ENCODE results near the gene KLK12. TPM values are rescaled to one million over a fixed set of nuclear protein-coding genes. Genes with fewer than 3 reads are reported as not detected.

The KLK12 gene, protein sequence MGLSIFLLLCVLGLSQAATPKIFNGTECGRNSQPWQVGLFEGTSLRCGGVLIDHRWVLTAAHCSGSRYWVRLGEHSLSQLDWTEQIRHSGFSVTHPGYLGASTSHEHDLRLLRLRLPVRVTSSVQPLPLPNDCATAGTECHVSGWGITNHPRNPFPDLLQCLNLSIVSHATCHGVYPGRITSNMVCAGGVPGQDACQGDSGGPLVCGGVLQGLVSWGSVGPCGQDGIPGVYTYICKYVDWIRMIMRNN
- total RNA-seq (2022; extraction: Qiagen RNA extraction): not detected in 5 replicates

DNA sequence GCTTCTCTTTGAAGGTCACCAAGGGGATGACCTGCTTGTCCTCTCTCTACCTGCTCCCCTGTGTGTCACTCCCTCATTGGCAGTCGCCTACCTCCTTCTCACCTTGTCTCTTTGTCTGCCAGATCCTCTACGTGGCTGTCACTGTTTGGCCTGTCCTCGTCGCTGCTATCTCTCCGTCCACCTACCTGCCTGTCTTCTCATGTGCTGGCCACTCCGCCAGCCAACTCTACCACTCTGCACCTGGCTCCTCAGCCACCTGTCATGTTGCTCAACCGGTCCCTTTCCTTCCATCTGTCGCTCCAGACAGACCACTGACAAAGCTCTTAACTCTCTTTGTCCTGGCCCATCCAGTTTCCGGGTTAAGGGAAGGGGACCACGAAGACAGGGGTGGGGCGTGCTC, at the start of gene KLK12:
KLK12 (minus strand) TSS at position 299 of the 400 bp plus-strand sequence. CDS start 381 bp downstream, outside the sequence.

DNA sequence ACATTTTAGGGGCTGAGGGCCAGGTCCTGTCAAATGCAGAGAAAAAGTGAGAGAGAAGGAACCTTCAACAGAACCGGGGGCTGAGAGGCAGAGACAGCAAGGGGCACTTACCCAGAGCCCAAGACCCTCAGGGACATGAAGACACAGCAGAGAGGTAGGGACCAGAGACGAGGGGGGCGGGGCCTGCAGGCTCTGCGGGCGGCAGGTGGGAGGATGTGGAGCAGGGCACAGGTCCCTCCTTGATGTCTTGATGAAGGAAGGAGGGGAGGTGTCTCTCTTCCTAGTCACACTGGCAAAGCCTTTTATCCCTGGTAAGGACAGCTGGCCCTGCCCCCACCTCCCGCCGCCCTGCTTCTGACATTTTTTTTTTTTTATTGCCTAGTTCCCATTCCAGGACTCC, 47.8 kb upstream of the KLK12 start, which contains the start of gene KLK14:
KLK14 (minus strand) TSS at position 277 of the 400 bp plus-strand sequence; CDS start at position 4, 273 bp downstream.

DNA sequence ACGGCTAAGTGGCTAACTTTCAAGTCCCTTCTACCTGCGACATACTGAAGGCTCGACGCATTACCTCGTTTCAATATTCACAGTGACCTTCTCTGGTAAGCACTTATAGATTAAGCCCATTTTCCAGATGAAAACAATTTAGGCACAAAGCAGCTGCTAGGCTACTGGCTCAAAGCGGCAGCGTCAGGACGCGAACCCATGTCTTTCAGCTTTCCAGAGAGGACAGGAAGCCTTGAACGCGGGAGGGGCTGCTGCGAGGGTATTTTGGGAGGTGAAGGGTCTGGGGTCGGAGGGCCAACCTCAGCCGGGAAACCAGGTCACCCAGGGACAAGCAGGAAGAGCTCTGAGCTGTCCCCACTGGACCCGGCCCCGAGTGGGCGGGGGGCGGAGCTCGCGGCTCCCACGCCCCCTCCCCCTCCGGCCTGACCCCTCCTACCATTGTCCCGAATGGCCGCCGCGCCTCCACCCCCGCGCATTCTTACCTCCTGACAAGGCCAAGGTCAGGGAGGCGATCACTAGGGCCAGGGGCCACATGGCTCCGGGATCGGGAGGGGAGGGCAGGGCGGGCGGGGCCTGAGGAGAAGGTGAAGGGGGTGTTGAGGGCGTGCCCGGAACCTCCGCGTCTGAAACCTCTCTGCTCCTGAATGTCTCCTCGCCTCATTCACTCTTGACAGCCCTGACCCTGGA, 29.9 kb upstream of the KLK12 start, which contains the start of gene KLK13:
KLK13 (minus strand) TSS at position 559 of the 687 bp plus-strand sequence; CDS start at position 534, 25 bp downstream.

DNA sequence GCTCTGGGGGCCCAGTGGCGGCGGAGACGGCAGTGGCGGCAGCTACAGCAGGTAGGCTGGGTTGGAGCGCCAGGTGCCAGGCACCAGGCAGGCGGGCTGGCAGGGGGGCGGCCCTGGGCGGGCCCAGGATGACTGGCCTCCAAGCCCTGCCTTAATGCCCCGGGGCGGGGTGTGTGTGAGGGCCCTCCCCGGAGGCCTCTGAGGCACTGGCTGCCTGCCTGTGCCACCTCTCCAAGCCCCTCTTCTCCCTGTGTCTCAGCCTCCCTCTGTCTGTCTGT, 8.3 kb downstream of the KLK12 start, which contains the start of gene KLK11:
KLK11 (minus strand) TSS at position 63 of the 278 bp plus-strand sequence. CDS start 985 bp downstream, outside the sequence.

DNA sequence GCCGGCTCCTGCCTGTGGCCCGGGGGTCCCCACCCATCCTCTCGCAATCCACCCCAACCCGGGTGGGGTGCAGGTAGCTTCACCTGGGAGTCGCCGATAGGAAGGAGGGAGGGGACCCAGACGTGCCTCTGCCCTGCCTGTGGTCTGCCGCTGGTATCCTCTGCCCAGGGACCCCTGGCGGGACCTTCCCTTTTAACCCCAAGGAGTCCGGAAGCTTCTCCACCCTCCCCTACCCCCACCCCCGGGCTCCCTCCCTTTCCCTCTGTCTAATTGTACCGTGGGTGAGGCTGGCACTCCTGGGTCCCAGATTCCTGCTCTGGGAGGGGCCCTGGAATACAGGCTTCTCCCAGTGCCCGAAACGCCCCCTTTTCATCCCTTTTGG, 15.3 kb downstream of the KLK12 start, which contains the start of gene KLK10:
KLK10 (minus strand) TSS at position 166 of the 382 bp plus-strand sequence. CDS start 579 bp downstream, outside the sequence.

DNA sequence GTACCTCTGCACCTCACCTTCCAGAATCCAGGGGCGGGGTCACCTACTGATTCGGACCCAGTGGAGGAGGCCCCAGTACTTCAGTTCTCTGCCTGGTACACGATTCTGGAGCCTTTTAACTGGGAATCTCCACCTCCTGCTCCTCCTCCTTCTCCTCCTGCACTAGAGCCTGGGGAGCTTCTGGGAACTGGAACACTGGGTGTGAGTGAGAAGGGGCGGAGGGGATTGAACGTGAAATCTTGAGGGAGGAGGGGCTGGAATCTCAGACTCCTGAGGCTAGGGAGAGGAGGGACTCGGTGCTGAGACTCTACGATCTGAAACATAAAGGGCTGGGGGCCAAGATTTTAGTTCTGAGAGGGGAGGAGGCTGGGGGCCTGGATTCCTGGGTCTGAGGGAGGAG, 33.3 kb downstream of the KLK12 start, which contains the start of gene KLK8:
KLK8 (minus strand) TSS at position 90 of the 400 bp plus-strand sequence. CDS start 437 bp downstream, outside the sequence.

DNA sequence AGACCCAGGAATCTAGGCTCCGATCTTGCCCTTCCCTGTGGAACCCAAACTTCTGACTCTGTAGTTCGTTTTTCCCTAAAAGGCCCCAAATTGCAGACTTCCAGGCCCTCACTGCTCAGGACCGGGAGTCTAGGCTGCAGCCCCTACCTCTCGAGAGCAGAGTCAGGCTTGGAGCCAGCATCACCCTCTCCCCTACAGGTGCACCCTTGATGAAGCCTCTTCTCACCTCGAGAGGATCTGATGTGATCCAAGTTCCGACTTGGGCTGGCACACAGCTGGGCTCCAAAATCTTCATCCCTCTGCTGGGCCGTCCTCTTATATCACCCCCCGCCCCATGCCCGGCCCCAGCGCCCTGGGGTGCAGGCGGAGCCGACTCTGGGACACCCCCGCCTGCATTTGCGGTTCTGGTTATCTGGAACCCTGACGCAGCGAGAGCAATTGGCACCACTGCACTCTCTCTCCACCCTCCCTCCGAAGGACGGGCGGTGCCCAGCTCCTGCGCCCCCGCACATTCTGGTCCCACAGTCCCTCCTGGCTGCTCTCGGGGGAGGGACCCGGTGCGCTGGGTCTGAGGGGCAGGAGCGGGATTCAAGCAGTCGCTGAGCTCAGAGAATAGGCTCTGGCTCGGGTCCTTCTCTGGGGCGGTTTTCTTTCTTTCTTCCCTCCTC, 51.0 kb downstream of the KLK12 start, which contains the start of gene KLK7:
KLK7 (minus strand) TSS at position 293 of the 668 bp plus-strand sequence. CDS start 1,518 bp downstream, outside the sequence.

Other genes starting within 250 kb of the KLK12 start
- not detected in 5 replicates for gene ACP4, start 244.6 kb downstream of the KLK12 start, total RNA-seq (2022; extraction: Qiagen RNA extraction)
- gene KLK1, start 211.2 kb downstream of the KLK12 start, total RNA-seq (2022; extraction: Qiagen RNA extraction): 0.20 to 0.21 TPM (median 0.20 TPM) in 3 of 5 replicates, not detected in the others
- not detected in 5 replicates for gene KLK15, start 201.4 kb downstream of the KLK12 start, total RNA-seq (2022; extraction: Qiagen RNA extraction)
- gene KLK3, start 180.1 kb downstream of the KLK12 start, total RNA-seq (2022; extraction: Qiagen RNA extraction): not detected in 5 replicates
- gene KLK2, start 161.6 kb downstream of the KLK12 start, total RNA-seq (2022; extraction: Qiagen RNA extraction): 0.40 TPM in 1 of 5 replicates, not detected in the others
- 0.16 to 0.30 TPM in 2 of 5 replicates, not detected in the others for gene KLK4, start 123.6 kb downstream of the KLK12 start, total RNA-seq (2022; extraction: Qiagen RNA extraction)
- not detected in 5 replicates for gene KLK5, start 82.0 kb downstream of the KLK12 start, total RNA-seq (2022; extraction: Qiagen RNA extraction)
- gene KLK6, start 65.4 kb downstream of the KLK12 start, total RNA-seq (2022; extraction: Qiagen RNA extraction): 0.19 to 0.51 TPM (median 0.36 TPM) in 5 replicates
- gene KLK7, start 51.1 kb downstream of the KLK12 start, total RNA-seq (2022; extraction: Qiagen RNA extraction): not detected in 5 replicates
- gene KLK8, start 33.4 kb downstream of the KLK12 start, total RNA-seq (2022; extraction: Qiagen RNA extraction): not detected in 5 replicates
- 0.13 to 0.58 TPM (median 0.29 TPM) in 5 replicates for gene KLK10, start 15.3 kb downstream of the KLK12 start, total RNA-seq (2022; extraction: Qiagen RNA extraction)
- gene KLK11, start 8.4 kb downstream of the KLK12 start, total RNA-seq (2022; extraction: Qiagen RNA extraction): not detected in 5 replicates
- 0.15 TPM in 1 of 5 replicates, not detected in the others for gene KLK13, start 30.1 kb upstream of the KLK12 start, total RNA-seq (2022; extraction: Qiagen RNA extraction)
- gene KLK14, start 47.9 kb upstream of the KLK12 start, total RNA-seq (2022; extraction: Qiagen RNA extraction): 0.20 to 0.55 TPM (median 0.43 TPM) in 5 replicates
- 4.4 to 14.5 TPM (median 14.3 TPM) in 5 replicates for gene CTU1, start 73.4 kb upstream of the KLK12 start, total RNA-seq (2022; extraction: Qiagen RNA extraction)
- 0.09 TPM in 1 of 5 replicates, not detected in the others for gene SIGLEC9, start 89.9 kb upstream of the KLK12 start, total RNA-seq (2022; extraction: Qiagen RNA extraction)
- gene SIGLEC7, start 107.3 kb upstream of the KLK12 start, total RNA-seq (2022; extraction: Qiagen RNA extraction): not detected in 5 replicates
- gene CD33, start 190.1 kb upstream of the KLK12 start, total RNA-seq (2022; extraction: Qiagen RNA extraction): 0.15 TPM in 2 of 5 replicates, not detected in the others
- not detected in 5 replicates for gene SIGLECL1, start 216.1 kb upstream of the KLK12 start, total RNA-seq (2022; extraction: Qiagen RNA extraction)

Measured in A549 treated with Mapracorat at 1 μM for 4 hours (cell line).